HG02763 (cell line): ENCODE results near the gene FAHD2A.
A peak's percentile ranks its signal among the peaks of the same experiment; 100 is the strongest.
"Not testable (repeated sequence)": the region's sequence is repeated elsewhere in the genome, so short reads cannot be mapped to it uniquely, and the experiment has no call there.

Experiments
- ATAC-seq: cut with Tn5 transposase; IDR thresholded peaks from one replicate; pipeline ENCODE4 v1.9.1; 2021; ENCODE audit warnings: mild to moderate bottlenecking, moderate library complexity; ENCODE audit not compliant: unreplicated experiment

FAHD2A gene

GRCh38 chr2:95389245-95390119 lies 13.0 kb upstream of the FAHD2A start:
- ATAC-seq: no peak

- ATAC-seq: no peak
Measured at GRCh38 chr2:95390272-95390880, 12.1 kb upstream of the FAHD2A start.

DNA sequence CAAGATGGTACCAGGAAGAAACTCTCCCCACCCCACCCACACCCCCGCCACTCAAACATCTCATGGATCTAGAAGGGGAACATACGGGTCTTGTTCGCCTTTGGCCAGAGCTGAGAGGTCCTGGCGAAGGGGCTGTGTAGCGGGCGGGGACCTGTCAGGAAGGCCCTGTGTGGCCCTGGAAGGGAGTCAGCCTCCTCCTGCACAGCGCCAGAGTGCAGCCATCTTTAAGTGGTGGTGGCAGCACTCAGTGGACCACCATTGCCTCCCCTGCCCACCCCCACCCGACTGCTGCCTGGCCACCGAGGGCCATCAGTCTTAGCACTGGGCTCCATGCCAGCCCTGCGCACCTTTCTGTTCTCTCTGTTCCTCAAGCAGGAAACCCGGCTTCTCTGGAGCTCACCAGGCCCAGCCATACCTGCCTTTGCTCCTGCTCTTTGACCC lies 11.6 kb upstream of the FAHD2A start:
- ATAC-seq: no peak

DNA sequence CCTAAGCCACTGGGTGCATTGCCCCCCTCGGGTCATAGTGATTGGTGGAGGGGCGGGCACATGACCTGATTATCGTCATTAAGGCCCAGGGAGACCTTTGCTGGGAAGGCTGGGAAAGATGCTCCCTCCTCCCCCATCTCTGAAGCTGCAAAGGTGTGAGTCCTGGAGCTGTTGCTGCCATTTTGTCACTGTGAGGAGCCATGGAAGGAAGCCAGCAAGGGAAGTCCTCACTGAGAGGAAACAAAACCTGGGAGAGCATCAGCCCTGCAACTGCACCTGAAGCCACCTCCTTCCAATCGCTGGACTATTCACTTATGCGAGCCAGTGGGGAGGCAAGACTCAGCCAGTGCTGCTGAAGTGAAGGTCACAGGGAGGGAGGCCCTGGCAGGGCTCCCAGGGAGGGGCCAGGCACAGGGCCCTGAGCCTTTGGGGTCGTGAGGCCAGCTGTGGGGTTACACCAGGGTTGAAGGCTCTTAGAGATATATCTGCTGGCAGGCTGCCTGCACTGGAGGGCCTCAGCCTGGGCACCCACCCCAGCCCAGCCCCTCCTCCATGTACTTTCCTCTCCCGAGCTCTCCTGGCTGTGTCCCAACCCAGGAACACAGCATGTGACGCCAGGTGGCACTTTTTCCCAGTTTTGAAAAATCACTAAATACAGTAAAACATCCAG lies 10.7 kb upstream of the FAHD2A start:
- no peak for ATAC-seq

GRCh38 chr2:95392320-95392719 lies 10.2 kb upstream of the FAHD2A start:
- ATAC-seq: no peak

GRCh38 chr2:95392730-95393455 lies 9.6 kb upstream of the FAHD2A start:
- no peak for ATAC-seq

- no peak for ATAC-seq
Measured at GRCh38 chr2:95393901-95394300, 8.6 kb upstream of the FAHD2A start.

GRCh38 chr2:95399061-95399460 lies 3.4 kb upstream of the FAHD2A start:
- no peak for ATAC-seq

DNA sequence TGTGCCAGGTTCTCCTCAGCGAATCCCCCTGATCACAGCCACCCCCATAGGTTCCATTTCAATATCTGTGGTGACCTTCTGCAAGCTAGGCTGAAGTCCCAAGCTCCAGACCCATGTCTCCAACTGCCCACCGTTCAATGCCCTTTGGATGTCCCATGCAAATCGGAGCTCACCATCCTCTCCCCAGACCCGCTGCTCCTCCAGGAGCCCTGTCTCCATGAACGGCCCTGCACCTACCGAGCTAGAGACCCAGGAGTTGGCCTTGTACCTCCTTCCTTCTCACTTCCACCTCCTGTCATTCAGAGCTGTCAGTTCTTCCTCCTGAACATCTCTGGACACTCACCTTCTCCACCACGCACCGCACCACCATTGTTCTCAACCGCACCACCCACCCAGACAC lies 1.0 kb upstream of the FAHD2A start:
- no peak for ATAC-seq

DNA sequence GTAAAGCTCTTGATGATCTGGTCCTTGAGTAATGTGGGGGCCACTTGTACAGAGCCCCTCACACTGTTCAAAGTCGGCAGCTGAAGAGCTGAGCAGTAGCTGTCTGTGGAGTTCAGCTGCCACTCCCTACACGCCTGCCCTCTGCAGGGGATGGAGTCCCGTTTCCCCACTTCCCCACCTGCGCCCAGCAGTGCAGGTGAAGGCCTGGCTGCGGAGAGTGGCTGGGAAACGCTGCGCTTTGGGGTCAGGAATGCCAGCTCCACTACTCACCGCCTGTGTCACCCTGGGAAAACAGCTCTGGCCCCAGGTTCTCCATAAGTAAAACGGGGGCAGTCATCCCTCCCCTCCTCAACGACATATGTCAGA lies 521 bp upstream of the FAHD2A start:
- ATAC-seq: peak; percentile 18

GRCh38 chr2:95403204-95403721 lies 755 bp downstream of the FAHD2A start:
- not testable (repeated sequence) for ATAC-seq

DNA sequence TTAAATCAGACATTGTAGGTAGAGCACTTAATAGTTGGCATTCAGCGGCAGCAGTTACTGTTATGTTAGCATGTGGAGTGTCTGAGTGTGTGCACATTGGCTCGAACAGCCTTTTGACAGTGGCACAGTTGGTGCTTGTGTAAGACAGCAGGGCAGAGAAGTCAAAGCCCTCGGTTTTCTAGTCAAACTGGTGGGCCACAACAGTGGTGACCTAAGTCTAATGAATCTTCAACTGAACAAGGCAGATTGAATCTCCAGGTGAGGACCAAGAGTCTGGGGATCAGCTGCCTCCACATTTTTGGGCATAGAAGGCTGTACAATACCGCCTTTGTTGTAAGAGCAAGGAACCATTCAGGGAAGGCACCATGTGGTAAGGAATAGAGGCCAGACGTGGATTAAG lies 1.3 kb downstream of the FAHD2A start:
- not testable (repeated sequence) for ATAC-seq

GRCh38 chr2:95404676-95405075 lies 2.2 kb downstream of the FAHD2A start:
- not testable (repeated sequence) for ATAC-seq

DNA sequence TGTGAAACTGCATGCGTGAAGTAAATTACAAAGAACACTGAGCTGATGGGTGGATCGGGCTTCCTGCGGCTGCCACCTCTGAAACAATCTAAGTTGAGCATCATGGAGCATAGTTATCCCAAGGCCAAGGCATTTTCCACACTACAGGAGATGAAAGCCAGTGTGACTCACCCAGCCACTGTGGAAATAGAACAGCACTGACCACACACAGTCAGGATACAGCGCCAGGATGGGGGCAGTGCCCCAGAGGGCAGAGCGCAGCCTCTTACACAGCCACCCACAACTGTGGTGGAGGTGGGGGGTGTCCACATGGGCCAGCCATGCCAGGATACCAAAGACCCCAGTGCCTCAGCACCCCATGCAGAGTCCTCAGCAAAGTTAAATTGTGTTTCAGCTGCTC lies 8.7 kb downstream of the FAHD2A start:
- not testable (repeated sequence) for ATAC-seq

- ATAC-seq: peak; percentile 75
Measured at GRCh38 chr2:95414015-95414594, 11.6 kb downstream of the FAHD2A start.

GRCh38 chr2:95415138-95415537 lies 12.6 kb downstream of the FAHD2A start:
- ATAC-seq: not testable (repeated sequence)

DNA sequence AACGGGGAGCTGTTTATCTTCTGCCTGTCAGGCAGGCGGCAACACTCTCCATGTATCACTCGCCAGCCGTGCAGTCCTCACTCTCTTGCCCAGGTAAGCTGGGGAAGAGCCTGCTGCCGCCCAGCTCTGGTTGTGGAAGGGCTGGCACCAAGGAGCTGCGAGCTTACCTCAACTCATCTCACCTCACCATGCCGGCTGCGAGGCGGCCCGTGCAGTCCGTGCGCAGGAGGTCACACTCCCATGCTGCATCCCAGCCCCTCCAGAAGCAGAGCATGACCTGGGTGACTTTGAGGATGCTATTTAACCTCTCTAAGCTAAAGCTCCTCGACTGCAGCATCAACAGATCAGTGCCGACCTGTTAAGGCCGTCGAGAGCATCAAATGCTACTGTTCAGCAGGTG lies 13.1 kb downstream of the FAHD2A start:
- not testable (repeated sequence) for ATAC-seq

GRCh38 chr2:95427196-95427867 lies 24.8 kb downstream of the FAHD2A start:
- ATAC-seq: not testable (repeated sequence)

DNA sequence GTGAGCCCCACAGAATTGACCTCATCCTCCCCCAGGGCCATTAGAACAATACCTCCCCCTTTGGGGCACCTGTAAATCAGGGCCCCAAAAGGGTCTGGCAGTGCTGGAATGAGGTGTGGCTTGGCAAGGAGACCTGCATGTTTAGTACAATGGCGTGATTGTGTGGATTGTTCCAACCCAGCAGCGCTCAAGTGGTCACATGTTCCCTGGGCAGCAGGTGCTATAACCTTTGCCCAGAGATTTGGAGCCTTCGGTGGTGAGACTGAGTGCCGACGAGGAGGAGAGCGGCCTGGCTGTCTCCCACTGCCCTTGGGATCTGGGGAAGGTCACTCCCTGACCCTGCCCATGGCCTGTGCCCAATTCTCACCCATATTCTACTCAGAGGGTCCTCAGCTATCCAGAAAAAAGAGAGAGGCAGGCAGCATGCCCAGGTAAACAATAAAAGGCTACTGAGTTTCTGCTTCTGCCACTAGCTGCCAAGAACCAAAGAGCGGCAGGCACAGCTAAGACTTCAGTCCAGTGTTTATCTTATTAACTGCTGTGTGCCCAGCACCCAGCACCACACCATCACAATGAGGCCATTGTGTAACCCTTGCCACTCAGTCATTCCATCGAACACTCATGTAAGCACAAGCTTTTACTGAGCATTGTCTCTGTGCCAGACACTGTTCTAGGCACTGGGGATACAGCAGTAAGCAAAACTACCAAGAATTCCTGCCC lies 27.4 kb downstream of the FAHD2A start:
- ATAC-seq: not testable (repeated sequence)
